ENCODE measurements around the gene PUS10. TPM values are rescaled to one million over a fixed set of nuclear protein-coding genes. Genes with fewer than 3 reads are reported as not detected.

The PUS10 gene
- total and polyA plus RNA-seq, 2 of the 8 experiments (the other 6 are each of a cell fraction or from before 2014, with no cell fraction given), result 1.3 to 3.1 TPM

- Histone ChIP-seq H3K18ac (ENCODE audit: extremely low read depth, low read length) (no peak overlapping the region), H3K36me3 (ENCODE audit: control insufficient read depth in 2 of 4, insufficient read depth in 4 of 4, low read length in 3 of 4) (no peaks in the 10 kb centered on the region), H3K9me3 (ENCODE audit: insufficient read depth in 2 of 2, low read depth in 1 of 2, low read length in 1 of 2) (no peaks in the 10 kb centered on the region), H3K4me2 (ENCODE audit: insufficient read depth in 1 of 2, low read depth in 2 of 2, low read length in 2 of 2) (no peak overlapping the region), H3K56ac (replicated peaks; ENCODE audit: insufficient read length, low read depth, low read length) (no peak overlapping the region), H3K79me2 (ENCODE audit: control insufficient read depth in 1 of 2, insufficient read depth in 2 of 2, low read length in 2 of 2) (no peaks in the 10 kb centered on the region), H3K79me1 (ENCODE audit: low read depth, low read length) (no peaks in the 10 kb centered on the region), H4K91ac (replicated peaks; ENCODE audit: insufficient read length, low read length) (no peak overlapping the region), H3K4ac (replicated peaks; ENCODE audit: insufficient read length, low read depth, low read length) (no peak overlapping the region), H2BK20ac (ENCODE audit: low read length) (no peak overlapping the region), H3K27me3 (replicated peaks in 1 of 4; ENCODE audit: control insufficient read depth in 3 of 4, extremely low read depth in 1 of 4, insufficient read depth in 3 of 4, low read length in 3 of 4) (no peaks in the 10 kb centered on the region), H4K20me1 (replicated peaks in 1 of 2; ENCODE audit: control insufficient read depth in 1 of 2, insufficient read depth in 2 of 2, low read length in 2 of 2) (no peaks in the 10 kb centered on the region), H4K8ac (ENCODE audit: extremely low read depth, insufficient read depth, low read length) (no peak overlapping the region), H4K5ac (ENCODE audit: insufficient read length, low read depth, low read length) (no peak overlapping the region), H2AFZ (ENCODE audit: low read length) (no peak overlapping the region), H3K27ac (ENCODE audit: low read depth, low read length) (no peak overlapping the region), H3K14ac (ENCODE audit: insufficient read length) (no peak overlapping the region), H2BK5ac (ENCODE audit: low read depth, low read length) (no peak overlapping the region), H3K23ac (ENCODE audit: insufficient read length) (no peak overlapping the region), H3K4me1 (replicated peaks in 1 of 4; ENCODE audit: control insufficient read depth in 3 of 4, insufficient read depth in 4 of 4, low read length in 3 of 4) (no peaks in the 10 kb centered on the region), H2BK120ac (replicated peaks; ENCODE audit: low read depth, low read length) (no peak overlapping the region), H3K4me3 (ENCODE audit: extremely low read depth in 1 of 4, insufficient read depth in 2 of 4, low read depth in 3 of 4, low read length in 4 of 4) (no peak overlapping the region), H3K23me2 (ENCODE audit: low read depth, low read length) (no peaks in the 10 kb centered on the region), H2AK5ac (ENCODE audit: low read depth, low read length) (no peak overlapping the region), H2BK12ac (ENCODE audit: low read depth, low read length) (no peak overlapping the region), H2BK15ac (ENCODE audit: low read length) (no peak overlapping the region), H3K9ac (replicated peaks in 1 of 4; ENCODE audit: extremely low read depth in 1 of 4, low read depth in 3 of 4, low read length in 3 of 4) (no peak overlapping the region)
- WGBS, 2 experiments (ENCODE audit: extremely low coverage in 1 of 2, insufficient coverage in 1 of 2, insufficient read length in 1 of 2, insufficient replicate concordance in 2 of 2, low coverage in 1 of 2, low lambda C conversion rate in 2 of 2, missing lambda C conversion rate in 1 of 2), result 86% methylated on average over 8 of the region's 8 CpGs; no CpG with 5 or more reads in 1 of the 2 experiments
- FAIRE-seq (no peak), DNase-seq (ENCODE audit: low read depth in 1 of 2, low spot score in 2 of 2) (no peak)
- ChIA-PET POLR2A (ENCODE audit: partially characterized antibody) (no interaction called here), CTCF (ENCODE audit: partially characterized antibody) (interaction anchor here (0.7 kb wide), 1 partner anchor 93 kb away, joined by 3 read pairs; no protein-coding TSS in a partner anchor)
- TF ChIP-seq SIN3A (conservative IDR thresholded peaks at IDR 0.05 in 1 of 2, IDR thresholded peaks at IDR 0.05 in 1 of 2; ENCODE audit: low read depth in 1 of 2, low read length in 2 of 2) (no peak), TEAD4 (IDR thresholded peaks at IDR 0.05; ENCODE audit: low read depth, low read length) (no peak)
Measured at GRCh38 chr2:60907329-60907728, 110.7 kb downstream of the PUS10 start.
